Measurements from ENCODE around the gene GABBR2.

The GABBR2 gene

GRCh38 chr9:98614941-98615340 lies 93.8 kb downstream of the GABBR2 start:
- no peak overlapping the region for H3K4me3 ChIP-seq (ENCODE audit: low read length)
- H3K4me1 ChIP-seq (ENCODE audit: control insufficient read depth, insufficient read depth, low read length), result no peaks in the 10 kb centered on the region
- H3K36me3 ChIP-seq (ENCODE audit: insufficient read depth, low read length), result no peaks in the 10 kb centered on the region
- no peaks in the 10 kb centered on the region for H3K9me3 ChIP-seq (replicated peaks; ENCODE audit: low read length)
- H3K4me2 ChIP-seq (ENCODE audit: low read length), result no peak overlapping the region
- peaks cover 46% of the 10 kb centered on the region for H3K27me3 ChIP-seq (ENCODE audit: control insufficient read depth, insufficient read depth, low read length)
- no peak overlapping the region for H3K9ac ChIP-seq (ENCODE audit: low read depth, low read length)

GRCh38 chr9:98612061-98612752 lies 96.5 kb downstream of the GABBR2 start:
- Histone ChIP-seq H3K4me2 (ENCODE audit: low read length) (no peak overlapping the region), H3K27me3 (ENCODE audit: control insufficient read depth, insufficient read depth, low read length) (peaks cover 35% of the 10 kb centered on the region), H3K4me1 (ENCODE audit: control insufficient read depth, insufficient read depth, low read length) (no peaks in the 10 kb centered on the region), H3K9ac (ENCODE audit: low read depth, low read length) (no peak overlapping the region), H3K9me3 (replicated peaks; ENCODE audit: low read length) (no peaks in the 10 kb centered on the region), H3K4me3 (ENCODE audit: low read length) (no peak overlapping the region), H3K36me3 (ENCODE audit: insufficient read depth, low read length) (no peaks in the 10 kb centered on the region)

GRCh38 chr9:98611319-98611718 lies 97.4 kb downstream of the GABBR2 start:
- Histone ChIP-seq H3K36me3 (ENCODE audit: insufficient read depth, low read length) (no peaks in the 10 kb centered on the region), H3K4me2 (ENCODE audit: low read length) (no peak overlapping the region), H3K9me3 (replicated peaks; ENCODE audit: low read length) (no peaks in the 10 kb centered on the region)

GRCh38 chr9:98610711-98611110 lies 98.0 kb downstream of the GABBR2 start:
- H3K36me3 ChIP-seq (ENCODE audit: insufficient read depth, low read length), result no peaks in the 10 kb centered on the region

More at GRCh38 chr9:98611319-98611718, 97.4 kb downstream of the GABBR2 start:
- Histone ChIP-seq H3K9ac (ENCODE audit: low read depth, low read length) (no peak overlapping the region), H3K4me3 (ENCODE audit: low read length) (no peak overlapping the region), H3K27me3 (ENCODE audit: control insufficient read depth, insufficient read depth, low read length) (peaks cover 29% of the 10 kb centered on the region), H3K4me1 (ENCODE audit: control insufficient read depth, insufficient read depth, low read length) (no peaks in the 10 kb centered on the region)

GRCh38 chr9:98610211-98610610 lies 98.5 kb downstream of the GABBR2 start:
- no peaks in the 10 kb centered on the region for H3K4me1 ChIP-seq (ENCODE audit: control insufficient read depth, insufficient read depth, low read length)
- no peak overlapping the region for H3K4me3 ChIP-seq (ENCODE audit: low read length)
- no peaks in the 10 kb centered on the region for H3K36me3 ChIP-seq (ENCODE audit: insufficient read depth, low read length)
- no peak overlapping the region for H3K9ac ChIP-seq (ENCODE audit: low read depth, low read length)
- no peaks in the 10 kb centered on the region for H3K9me3 ChIP-seq (replicated peaks; ENCODE audit: low read length)
- no peak overlapping the region for H3K4me2 ChIP-seq (ENCODE audit: low read length)
- H3K27me3 ChIP-seq (ENCODE audit: control insufficient read depth, insufficient read depth, low read length), result peaks cover 18% of the 10 kb centered on the region

More at GRCh38 chr9:98610711-98611110, 98.0 kb downstream of the GABBR2 start:
- Histone ChIP-seq H3K27me3 (ENCODE audit: control insufficient read depth, insufficient read depth, low read length) (peaks cover 23% of the 10 kb centered on the region), H3K9ac (ENCODE audit: low read depth, low read length) (no peak overlapping the region), H3K9me3 (replicated peaks; ENCODE audit: low read length) (no peaks in the 10 kb centered on the region), H3K4me3 (ENCODE audit: low read length) (no peak overlapping the region), H3K4me2 (ENCODE audit: low read length) (no peak overlapping the region), H3K4me1 (ENCODE audit: control insufficient read depth, insufficient read depth, low read length) (no peaks in the 10 kb centered on the region)

GRCh38 chr9:98609646-98610045 lies 99.1 kb downstream of the GABBR2 start:
- Histone ChIP-seq H3K36me3 (ENCODE audit: insufficient read depth, low read length) (no peaks in the 10 kb centered on the region), H3K4me2 (ENCODE audit: low read length) (no peak overlapping the region), H3K9ac (ENCODE audit: low read depth, low read length) (no peak overlapping the region), H3K4me1 (ENCODE audit: control insufficient read depth, insufficient read depth, low read length) (no peaks in the 10 kb centered on the region), H3K9me3 (replicated peaks; ENCODE audit: low read length) (no peaks in the 10 kb centered on the region), H3K4me3 (ENCODE audit: low read length) (no peak overlapping the region), H3K27me3 (ENCODE audit: control insufficient read depth, insufficient read depth, low read length) (peaks cover 13% of the 10 kb centered on the region)

GRCh38 chr9:98607787-98608186 lies 100.9 kb downstream of the GABBR2 start:
- Histone ChIP-seq H3K4me3 (ENCODE audit: low read length) (no peak overlapping the region), H3K9ac (ENCODE audit: low read depth, low read length) (no peak overlapping the region)

GRCh38 chr9:98607152-98607551 lies 101.6 kb downstream of the GABBR2 start:
- Histone ChIP-seq H3K4me2 (ENCODE audit: low read length) (no peak overlapping the region), H3K9me3 (replicated peaks; ENCODE audit: low read length) (no peaks in the 10 kb centered on the region), H3K4me3 (ENCODE audit: low read length) (no peak overlapping the region), H3K27me3 (ENCODE audit: control insufficient read depth, insufficient read depth, low read length) (peaks cover 21% of the 10 kb centered on the region), H3K9ac (ENCODE audit: low read depth, low read length) (no peak overlapping the region), H3K4me1 (ENCODE audit: control insufficient read depth, insufficient read depth, low read length) (no peaks in the 10 kb centered on the region), H3K36me3 (ENCODE audit: insufficient read depth, low read length) (no peaks in the 10 kb centered on the region)

More at GRCh38 chr9:98607787-98608186, 100.9 kb downstream of the GABBR2 start:
- Histone ChIP-seq H3K9me3 (replicated peaks; ENCODE audit: low read length) (no peaks in the 10 kb centered on the region), H3K27me3 (ENCODE audit: control insufficient read depth, insufficient read depth, low read length) (peaks cover 20% of the 10 kb centered on the region), H3K4me2 (ENCODE audit: low read length) (no peak overlapping the region), H3K36me3 (ENCODE audit: insufficient read depth, low read length) (no peaks in the 10 kb centered on the region), H3K4me1 (ENCODE audit: control insufficient read depth, insufficient read depth, low read length) (no peaks in the 10 kb centered on the region)

GRCh38 chr9:98606730-98607129 lies 102.0 kb downstream of the GABBR2 start:
- Histone ChIP-seq H3K4me3 (ENCODE audit: low read length) (no peak overlapping the region), H3K4me2 (ENCODE audit: low read length) (no peak overlapping the region), H3K27me3 (ENCODE audit: control insufficient read depth, insufficient read depth, low read length) (peaks cover 21% of the 10 kb centered on the region), H3K4me1 (ENCODE audit: control insufficient read depth, insufficient read depth, low read length) (no peaks in the 10 kb centered on the region), H3K9me3 (replicated peaks; ENCODE audit: low read length) (no peaks in the 10 kb centered on the region), H3K36me3 (ENCODE audit: insufficient read depth, low read length) (no peaks in the 10 kb centered on the region), H3K9ac (ENCODE audit: low read depth, low read length) (no peak overlapping the region)

- Histone ChIP-seq H3K9ac (ENCODE audit: low read depth, low read length) (no peak overlapping the region), H3K36me3 (ENCODE audit: insufficient read depth, low read length) (no peaks in the 10 kb centered on the region), H3K4me3 (ENCODE audit: low read length) (no peak overlapping the region), H3K4me2 (ENCODE audit: low read length) (no peak overlapping the region), H3K9me3 (replicated peaks; ENCODE audit: low read length) (no peaks in the 10 kb centered on the region), H3K27me3 (ENCODE audit: control insufficient read depth, insufficient read depth, low read length) (peaks cover 27% of the 10 kb centered on the region), H3K4me1 (ENCODE audit: control insufficient read depth, insufficient read depth, low read length) (no peaks in the 10 kb centered on the region)
These were observed 103.6 kb downstream of the GABBR2 start for GRCh38 chr9:98605116-98605515.

GRCh38 chr9:98603821-98604383 lies 104.8 kb downstream of the GABBR2 start:
- Histone ChIP-seq H3K9ac (ENCODE audit: low read depth, low read length) (no peak overlapping the region), H3K4me1 (ENCODE audit: control insufficient read depth, insufficient read depth, low read length) (no peaks in the 10 kb centered on the region), H3K4me3 (ENCODE audit: low read length) (no peak overlapping the region), H3K4me2 (ENCODE audit: low read length) (no peak overlapping the region), H3K9me3 (replicated peaks; ENCODE audit: low read length) (no peaks in the 10 kb centered on the region), H3K27me3 (ENCODE audit: control insufficient read depth, insufficient read depth, low read length) (peaks cover 21% of the 10 kb centered on the region), H3K36me3 (ENCODE audit: insufficient read depth, low read length) (no peaks in the 10 kb centered on the region)

Data from skeletal muscle satellite cell (primary cell).